DLD1 (cell line): ENCODE data around the gene MAGOH.
"Not testable (repeated sequence)": the region's sequence is repeated elsewhere in the genome, so short reads cannot be mapped to it uniquely, and the experiment has no call there.

Source experiments
- in situ Hi-C: cut with HindIII; loops from 2 replicates; pipeline ENCODE4 v1.10.0; 2017; ENCODE audit warnings: low sequenced_read_pairs

MAGOH gene

GRCh38 chr1:53190210-53190611 is 48.1 kb downstream of the MAGOH start:
- in situ Hi-C loops: no loop called here

- in situ Hi-C loops: no loop called here
Measured at GRCh38 chr1:53189061-53189460, 49.3 kb downstream of the MAGOH start.

GRCh38 chr1:53188099-53188498 is 50.2 kb downstream of the MAGOH start:
- in situ Hi-C loops: no loop called here

- in situ Hi-C loops: no loop called here
Measured at GRCh38 chr1:53187401-53187800, 50.9 kb downstream of the MAGOH start.

GRCh38 chr1:53186533-53186932 is 51.8 kb downstream of the MAGOH start:
- in situ Hi-C loops: no loop called here

- in situ Hi-C loops: not testable (repeated sequence)
Measured at GRCh38 chr1:53185955-53186297, 52.4 kb downstream of the MAGOH start.

- in situ Hi-C loops: no loop called here
Measured at GRCh38 chr1:53183095-53183990, 55.0 kb downstream of the MAGOH start.

GRCh38 chr1:53182716-53183094 is 55.6 kb downstream of the MAGOH start:
- in situ Hi-C loops: no loop called here

GRCh38 chr1:53182111-53182593 is 56.2 kb downstream of the MAGOH start:
- in situ Hi-C loops: no loop called here

- in situ Hi-C loops: no loop called here
Measured at GRCh38 chr1:53180951-53181350, 57.4 kb downstream of the MAGOH start.

- in situ Hi-C loops: no loop called here
Measured at GRCh38 chr1:53180226-53180625, 58.1 kb downstream of the MAGOH start.
